ENCODE data around the gene MEP1B.
"Not testable (repeated sequence)": the region's sequence is repeated elsewhere in the genome, so short reads cannot be mapped to it uniquely, and the experiment has no call there.

Gene MEP1B

DNA sequence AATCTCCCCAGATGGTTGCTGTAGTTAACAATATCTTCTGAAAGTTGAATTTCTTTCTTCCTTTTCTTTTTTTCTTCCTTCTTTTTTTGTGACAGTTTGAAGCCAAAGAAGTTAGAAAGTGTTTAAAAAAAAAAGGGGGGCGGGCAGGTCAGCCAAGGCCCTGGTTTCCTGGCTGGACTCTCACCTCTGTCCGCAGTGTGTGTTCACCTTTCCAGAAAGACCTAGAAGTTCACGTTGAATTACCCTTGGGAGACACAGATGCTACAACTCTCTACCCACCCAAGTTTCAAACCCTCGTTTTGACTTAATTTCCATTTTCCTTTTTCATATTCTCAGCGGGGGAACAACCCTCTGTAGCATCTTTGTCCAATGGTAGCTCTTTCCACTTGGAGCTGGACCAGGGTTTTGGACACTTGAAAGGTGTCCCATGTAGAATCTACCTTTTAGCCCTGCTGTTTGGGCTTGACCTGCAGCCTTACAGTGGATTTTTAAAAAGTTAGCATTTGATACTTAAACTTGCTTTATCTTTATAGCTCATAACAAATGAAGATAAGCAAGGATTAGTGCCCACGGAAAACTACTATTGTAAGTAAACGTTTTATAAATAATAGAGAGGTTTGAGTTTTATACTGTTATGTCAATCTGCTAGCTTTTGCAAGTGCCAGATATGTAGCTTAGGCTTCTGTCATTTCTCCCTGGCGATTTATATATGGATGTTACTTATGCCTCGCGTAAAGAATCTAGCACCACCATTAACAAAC, 20.0 kb downstream of the MEP1B start:
- DNase-seq = no peak

- no peak for DNase-seq
Measured at GRCh38 chr18:32213693-32214092, 23.9 kb downstream of the MEP1B start.

GRCh38 chr18:32216390-32216789, 26.6 kb downstream of the MEP1B start:
- DNase-seq = no peak

GRCh38 chr18:32219431-32220018, 29.7 kb downstream of the MEP1B start:
- DNase-seq = no peak

GRCh38 chr18:32233348-32233747, 43.5 kb downstream of the MEP1B start:
- not testable (repeated sequence) for DNase-seq

DNA sequence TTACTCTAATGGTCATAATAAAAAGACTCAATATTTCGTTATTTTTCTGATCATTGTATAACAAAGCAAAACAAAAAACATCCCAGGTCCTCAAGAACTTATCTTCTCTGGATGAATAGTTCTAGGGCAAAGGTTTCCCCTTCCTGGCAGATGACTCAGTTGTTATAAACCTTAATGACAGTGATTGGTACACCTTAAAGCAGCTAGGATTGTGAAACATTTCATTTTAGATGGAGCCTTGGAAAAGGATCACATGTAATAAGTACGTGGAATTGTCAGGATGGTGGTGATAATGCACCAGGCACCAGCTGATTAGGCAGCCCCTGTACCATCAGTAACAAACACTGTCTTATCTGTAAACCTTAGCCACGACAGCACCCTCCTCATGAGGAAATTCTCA, 47.2 kb downstream of the MEP1B start:
- DNase-seq = no peak

DNA sequence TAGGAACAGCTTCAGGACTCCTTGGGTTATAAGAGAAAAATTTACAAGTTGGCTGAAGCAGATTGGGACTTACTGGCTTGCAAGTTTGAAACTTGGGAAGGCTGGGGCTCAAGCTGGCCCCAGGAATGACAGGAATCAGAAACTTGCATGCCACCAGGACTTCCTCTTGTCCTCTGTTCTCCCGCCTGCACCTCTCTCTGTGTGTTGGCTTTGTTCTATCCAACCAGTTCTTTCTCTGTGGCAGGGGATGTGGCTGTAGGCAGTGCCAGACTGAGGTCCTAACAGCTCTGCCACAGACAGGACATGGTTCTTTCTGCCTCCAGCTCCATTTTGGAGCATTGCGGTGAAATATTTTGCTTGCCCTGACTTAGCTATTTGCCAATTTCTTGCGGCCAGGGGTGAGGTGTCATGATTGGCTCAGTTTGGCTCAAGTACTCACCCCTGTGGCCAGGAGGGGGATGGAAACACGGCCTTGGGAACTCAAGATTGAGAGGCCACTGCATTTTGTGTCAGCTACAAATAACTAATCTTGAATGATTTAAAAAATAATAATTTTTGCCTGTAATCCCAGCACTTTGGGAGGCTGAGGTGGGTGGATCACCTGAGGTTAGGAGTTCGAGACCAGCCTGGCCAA, 48.9 kb downstream of the MEP1B start:
- DNase-seq = no peak

DNA sequence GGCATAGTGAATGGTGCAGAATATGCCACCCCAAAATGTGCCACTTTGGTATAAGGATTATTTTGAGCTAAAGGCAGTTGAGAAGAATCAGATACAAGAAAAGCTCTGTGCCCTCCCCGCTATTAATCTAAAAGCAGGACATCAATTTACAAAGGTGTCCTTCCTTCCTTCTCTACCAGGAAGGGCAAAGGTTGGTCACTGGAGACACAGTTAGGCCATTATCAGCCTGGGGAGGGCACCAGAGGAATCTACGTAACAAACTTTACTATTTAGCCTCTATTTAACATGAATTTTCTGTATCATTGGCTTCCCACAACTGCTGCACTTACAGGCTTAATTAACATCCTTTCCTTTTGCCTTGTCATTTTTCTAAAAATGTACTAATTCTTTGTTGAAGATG, 52.6 kb downstream of the MEP1B start:
- DNase-seq = no peak

DNA sequence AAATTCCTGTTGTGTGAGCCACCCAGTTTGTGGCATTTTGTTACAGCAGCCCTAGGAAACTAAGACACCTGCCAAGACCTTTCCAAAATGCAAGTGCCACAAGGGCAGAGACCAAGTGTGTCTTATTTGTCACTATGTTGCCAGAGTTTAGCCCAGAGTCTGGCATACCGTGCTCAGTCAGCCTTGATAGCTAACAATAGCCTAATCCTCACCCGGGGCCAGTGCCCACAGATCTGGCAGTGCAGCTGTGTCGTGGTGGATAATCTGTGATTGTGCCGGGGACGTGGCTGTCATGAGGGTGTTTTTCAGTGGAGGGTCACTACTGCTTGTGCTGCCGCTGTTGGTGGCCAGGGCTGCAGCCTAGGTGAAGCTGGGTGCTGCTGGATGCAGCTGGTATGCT, 53.5 kb downstream of the MEP1B start:
- no peak for DNase-seq

DNA sequence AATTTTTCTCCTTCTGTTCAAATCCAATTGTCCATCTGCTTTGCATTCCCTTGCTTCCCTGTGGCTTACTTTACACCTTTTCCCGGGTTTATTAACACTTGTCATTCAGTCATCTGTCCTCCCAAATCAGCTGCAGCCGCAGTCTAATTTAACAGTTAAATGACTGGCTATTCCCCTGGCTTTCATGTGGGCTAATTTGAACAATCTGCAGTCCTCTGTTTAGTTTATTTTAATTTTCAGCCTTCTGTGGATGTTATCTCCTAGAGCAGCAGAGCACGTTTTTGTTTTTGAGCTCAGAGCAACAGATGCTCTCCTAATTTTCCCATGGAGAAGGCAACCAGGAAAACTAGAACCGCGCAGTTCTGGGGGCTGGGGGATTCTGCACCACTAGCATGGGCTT, 55.0 kb downstream of the MEP1B start:
- no peak for DNase-seq

- no peak for DNase-seq
Measured at GRCh38 chr18:32249147-32249929, 59.5 kb downstream of the MEP1B start.

- no peak for DNase-seq
Measured at GRCh38 chr18:32251466-32251865, 61.6 kb downstream of the MEP1B start.

- DNase-seq = no peak
Measured at GRCh38 chr18:32252141-32252860, 62.5 kb downstream of the MEP1B start.

DNA sequence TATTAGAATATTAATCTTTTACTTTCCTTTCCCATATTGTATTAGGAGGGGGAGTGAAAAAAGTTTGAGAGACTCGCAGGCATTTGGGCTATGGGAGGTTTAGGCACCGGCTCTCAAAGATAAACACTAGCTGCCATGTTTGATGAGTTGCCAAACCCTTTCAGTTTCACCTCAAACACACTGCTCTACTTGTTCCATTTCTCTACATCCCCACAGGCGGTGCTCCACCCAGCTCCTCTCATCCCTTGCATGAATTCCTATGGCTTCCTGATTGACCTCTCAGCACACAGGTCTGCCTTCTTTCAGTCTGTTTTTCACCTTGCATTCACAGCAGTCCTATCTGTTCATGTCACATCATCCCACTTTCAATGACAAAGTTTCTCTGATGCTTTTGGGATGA, 65.7 kb downstream of the MEP1B start:
- DNase-seq = no peak

DNA sequence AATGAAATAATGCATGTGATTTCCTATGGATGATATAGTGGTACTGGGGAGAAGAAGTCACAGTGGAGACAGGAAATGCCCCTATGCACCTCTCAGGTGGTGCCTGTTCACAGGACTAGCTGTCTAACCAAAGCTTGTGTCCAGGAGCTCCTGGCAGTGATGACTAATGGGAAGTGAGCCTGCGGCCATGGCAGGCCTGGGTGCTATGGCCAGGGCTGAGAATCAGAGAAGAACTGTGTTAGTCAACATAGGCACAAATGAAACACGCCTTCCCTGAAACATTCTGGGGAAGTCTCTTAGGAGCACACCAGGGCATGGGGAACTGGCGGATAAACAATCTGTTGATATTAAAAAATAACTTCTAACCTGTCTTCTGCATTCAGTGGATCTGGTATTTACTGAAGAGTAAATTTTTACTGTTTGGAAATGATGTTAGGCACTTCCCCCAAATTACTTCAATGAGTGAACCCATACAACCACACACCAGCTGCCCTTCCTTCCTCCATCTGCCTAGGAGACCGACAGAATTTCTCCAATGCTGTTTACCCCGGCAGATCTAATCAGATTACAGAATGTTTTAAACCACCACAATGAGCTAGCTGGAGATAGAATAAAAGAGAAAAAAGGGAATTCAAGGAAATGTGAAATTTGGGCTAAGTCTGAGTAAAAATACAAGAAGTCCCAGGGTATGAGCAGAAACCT, 67.4 kb downstream of the MEP1B start:
- DNase-seq = no peak

GRCh38 chr18:32258148-32258547, 68.3 kb downstream of the MEP1B start:
- DNase-seq = no peak

GRCh38 chr18:32258558-32259204, 68.8 kb downstream of the MEP1B start:
- no peak for DNase-seq

- DNase-seq = no peak
Measured at GRCh38 chr18:32259553-32259952, 69.7 kb downstream of the MEP1B start.

DNA sequence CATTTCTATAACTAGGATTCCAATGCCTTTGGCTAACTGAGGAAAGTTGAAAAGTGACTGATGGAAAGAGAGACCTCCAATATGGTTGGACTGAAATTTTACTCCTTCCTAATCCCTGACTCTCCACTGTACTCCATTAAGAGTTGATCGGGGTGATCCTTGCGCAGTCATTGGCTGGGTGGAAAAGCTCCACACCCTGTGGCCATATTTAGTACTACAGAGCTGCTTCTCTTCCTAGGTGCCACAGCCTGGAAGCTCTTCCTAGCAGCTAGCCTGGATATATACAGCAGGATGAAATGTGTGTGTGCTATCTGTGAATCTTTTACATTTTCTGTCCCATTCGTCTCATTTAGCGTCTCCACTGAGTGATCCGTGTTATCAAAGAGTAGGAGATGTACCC, 71.2 kb downstream of the MEP1B start:
- no peak for DNase-seq

DNA sequence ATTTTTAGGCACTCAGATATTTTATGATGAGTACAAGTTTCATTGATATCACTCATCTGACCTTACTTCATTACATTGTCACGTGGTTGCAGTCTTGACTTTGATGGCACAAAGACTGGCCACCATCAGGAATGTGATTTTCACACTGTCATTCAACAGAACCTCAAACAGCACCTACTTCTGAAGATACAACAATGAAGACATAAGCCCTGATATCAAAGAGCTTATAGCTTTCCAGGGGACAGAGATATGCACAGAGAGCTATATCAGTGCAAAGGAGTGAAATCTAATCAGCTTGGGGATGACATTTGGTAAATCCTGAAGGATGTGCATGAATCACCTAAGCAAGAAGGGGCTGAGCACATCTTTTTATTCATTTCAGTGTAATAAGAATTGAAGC, 72.3 kb downstream of the MEP1B start:
- DNase-seq = no peak

GRCh38 chr18:32264401-32264800, 74.6 kb downstream of the MEP1B start:
- DNase-seq = no peak

GRCh38 chr18:32267463-32267862, 77.6 kb downstream of the MEP1B start:
- DNase-seq = no peak
